HG02678 (cell line): ENCODE results near the gene ZNF592.
A peak's percentile ranks its signal among the peaks of the same experiment; 100 is the strongest.
"Not testable (repeated sequence)": the region's sequence is repeated elsewhere in the genome, so short reads cannot be mapped to it uniquely, and the experiment has no call there.

Experiments
- ATAC-seq: cut with Tn5 transposase; IDR thresholded peaks from one replicate; pipeline ENCODE4 v1.9.1; 2021; ENCODE audit warnings: mild to moderate bottlenecking, moderate library complexity; ENCODE audit not compliant: unreplicated experiment

ZNF592 gene

DNA sequence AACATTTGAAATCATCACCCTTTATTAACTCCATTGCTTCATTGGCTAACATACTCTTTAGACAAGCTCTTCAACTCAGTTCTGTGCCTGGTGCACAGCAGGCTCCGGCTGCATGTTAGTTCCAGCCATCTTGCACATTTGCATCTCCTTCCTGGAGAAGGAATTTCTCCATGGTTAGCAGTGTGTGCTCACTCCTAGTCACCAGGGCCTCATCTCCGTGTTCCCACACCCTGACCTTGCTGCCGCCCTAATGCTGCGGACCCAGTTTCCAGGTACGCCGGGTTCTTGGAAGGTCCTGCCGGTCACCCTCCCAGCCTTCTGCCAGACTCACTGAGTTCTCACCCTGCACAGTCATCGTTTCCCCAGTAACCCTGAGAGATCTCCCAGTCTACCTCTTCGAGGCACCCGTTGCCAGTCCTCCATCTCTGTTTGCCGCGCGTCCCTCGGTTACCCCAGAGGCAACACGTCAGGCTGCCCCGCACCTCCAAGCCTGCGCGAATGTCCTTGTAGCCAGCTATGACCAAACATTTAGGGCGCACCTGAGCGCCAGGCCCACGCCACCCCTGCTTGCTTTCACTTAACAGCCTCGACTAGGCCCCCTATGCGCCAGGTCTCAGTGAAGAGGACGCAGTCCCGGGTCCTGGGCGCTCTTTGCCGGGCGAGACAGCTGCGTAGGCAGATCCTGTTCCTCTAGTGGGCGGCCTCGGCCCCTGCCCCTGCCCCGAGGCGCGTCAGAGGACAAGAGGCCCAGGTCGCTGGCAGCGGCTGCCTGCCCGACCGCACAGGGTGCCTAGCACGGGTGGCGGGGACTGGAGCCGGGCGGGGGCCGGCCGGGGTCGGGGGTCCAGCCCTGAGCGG lies 747 bp upstream of the ZNF592 start:
- peak; percentile 42 for ATAC-seq

DNA sequence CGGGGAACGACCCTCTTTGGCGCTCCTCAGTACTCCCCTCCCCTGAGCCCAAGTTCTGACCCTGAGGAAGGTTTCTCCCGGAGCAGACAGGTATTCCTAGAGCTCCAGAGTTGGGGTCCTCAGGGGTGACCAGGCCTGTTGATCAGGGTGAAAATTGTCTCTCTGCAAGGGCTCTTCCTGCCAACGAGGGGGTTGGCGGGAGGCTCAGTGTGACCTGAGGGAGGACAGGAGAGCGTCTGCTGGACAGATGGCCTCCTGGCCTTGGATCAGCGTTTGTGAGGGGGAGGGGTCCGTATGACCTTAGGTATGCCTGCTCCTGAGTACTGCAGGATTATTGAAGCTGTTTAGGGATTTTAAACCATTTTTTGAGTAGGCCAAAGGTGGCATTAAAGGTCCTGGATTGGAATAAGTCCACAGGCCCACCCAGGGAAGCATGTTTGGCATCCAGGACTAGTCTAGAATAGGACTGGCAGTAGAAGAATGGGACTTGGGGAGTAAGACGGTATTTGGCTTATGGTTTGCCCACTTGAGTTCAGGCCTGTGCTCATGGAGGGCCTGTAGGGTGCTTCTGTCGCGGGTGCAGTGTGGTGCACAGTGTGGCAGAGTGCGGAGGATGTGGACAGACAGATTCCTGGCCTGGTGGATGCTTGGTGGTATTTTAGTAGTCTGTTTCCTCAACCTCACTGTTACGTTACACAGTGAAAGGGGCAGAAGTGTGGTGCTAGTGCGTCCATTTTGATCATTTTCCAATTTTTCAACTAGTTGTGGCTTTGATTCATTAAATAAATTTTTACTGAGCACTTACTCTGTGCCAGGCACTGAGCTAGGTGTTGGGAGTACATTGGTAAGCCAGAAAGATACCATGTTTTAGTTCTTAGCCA lies 959 bp downstream of the ZNF592 start:
- ATAC-seq: no peak

DNA sequence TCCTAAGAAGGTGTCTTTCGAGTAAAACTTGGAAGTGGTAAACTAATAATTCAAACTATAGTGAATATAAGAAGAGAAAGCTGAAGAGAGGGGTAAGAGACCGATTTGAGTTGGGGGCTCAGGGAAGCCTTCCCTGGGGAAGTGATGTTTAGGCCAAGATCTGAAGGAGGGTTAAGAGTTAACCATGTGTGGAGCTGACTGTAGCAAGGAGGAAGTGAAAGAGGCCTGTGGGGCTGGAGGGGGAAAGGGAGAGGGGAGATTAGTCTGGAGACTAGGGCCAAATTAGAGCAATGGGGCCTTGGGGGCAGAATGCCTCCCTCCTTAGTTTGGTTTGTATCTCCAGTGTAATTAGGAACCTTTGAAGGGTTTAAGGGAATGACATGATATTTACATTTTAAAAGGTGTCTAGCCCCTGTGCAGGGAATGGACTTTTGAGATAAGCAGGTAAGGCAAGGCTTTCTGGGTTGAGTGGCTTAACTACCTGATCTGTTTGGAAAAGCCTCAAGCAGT lies 2.2 kb downstream of the ZNF592 start:
- no peak for ATAC-seq

- ATAC-seq: not testable (repeated sequence)
Measured at GRCh38 chr15:84751721-84752120, 3.3 kb downstream of the ZNF592 start.

- no peak for ATAC-seq
Measured at GRCh38 chr15:84752195-84752594, 3.8 kb downstream of the ZNF592 start.

DNA sequence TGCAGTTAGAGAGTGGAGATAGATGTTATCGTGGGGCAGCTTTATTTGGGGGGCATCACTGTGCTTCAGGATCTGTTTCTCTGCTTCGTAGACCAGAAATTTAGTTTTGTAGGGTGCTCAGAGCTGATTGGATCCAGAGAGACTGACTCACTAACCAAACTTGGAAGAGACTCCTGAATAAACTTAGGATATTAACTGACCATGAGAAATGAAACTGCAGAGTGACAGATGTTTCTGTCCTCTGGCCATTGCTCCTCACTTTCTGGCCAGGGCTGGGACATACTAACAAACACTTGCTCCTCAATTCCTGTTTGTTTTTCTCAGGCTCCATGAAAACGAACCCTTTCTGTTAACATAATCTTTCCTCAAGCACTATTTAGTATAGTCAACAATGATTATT lies 4.3 kb downstream of the ZNF592 start:
- ATAC-seq: no peak

- not testable (repeated sequence) for ATAC-seq
Measured at GRCh38 chr15:84754889-84755288, 6.5 kb downstream of the ZNF592 start.

DNA sequence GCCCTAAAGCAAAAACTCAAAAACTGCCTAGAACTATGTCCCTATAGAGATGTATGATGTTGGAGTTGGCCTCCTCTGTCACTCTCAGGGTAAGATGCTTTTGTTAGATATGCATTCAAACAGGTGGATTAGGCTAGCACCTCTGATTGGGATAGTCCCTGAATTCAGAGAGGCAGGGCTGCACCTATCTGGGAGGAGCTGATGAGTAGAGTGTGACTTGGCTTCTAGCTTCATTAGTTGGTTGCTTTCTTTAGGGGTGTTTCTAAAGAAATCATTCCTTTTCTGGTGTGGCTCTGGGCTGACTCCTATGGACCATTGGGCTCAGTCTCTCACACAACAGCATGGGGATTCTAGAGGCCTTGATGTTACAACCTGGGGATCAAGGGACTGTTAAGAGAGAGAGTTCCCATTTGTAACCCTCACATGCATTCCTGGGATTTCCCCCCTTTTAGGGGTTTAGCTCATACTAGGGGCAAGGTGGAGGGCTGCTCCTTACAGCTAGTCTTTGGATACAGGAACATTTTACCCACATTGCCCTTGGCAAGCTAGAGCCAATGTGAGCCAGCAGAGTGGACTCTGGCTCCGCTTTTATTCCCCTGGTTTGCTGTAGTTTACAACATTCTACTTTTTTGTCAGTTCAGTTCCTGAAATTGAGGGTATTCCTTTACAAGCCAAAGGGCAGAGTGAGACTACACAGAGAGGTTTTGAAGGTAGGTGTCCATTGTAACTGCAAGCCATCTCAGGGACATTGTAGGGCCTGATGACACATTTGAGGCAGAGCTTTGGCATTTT lies 7.5 kb downstream of the ZNF592 start:
- ATAC-seq: no peak

DNA sequence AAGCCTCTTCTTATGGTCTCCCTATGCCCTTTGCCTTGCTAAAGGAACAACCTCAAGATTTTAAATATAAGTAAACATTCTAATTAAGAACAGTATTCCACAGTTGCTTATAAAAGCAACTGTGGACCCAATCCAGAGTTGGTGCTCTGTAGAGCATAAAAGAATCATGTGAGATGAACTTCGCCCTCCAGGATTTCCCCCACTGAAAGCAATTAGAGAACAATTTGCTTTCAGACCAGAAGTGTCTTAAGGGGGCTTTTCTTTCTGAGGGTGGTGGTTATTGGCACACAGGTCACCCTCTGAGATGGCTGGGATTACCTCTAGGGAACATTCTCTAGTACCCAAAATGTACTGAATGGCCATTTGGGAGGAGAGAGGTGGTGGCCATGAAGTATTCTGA lies 10.6 kb downstream of the ZNF592 start:
- ATAC-seq: no peak

GRCh38 chr15:84760219-84760618 lies 11.8 kb downstream of the ZNF592 start:
- no peak for ATAC-seq

GRCh38 chr15:84761607-84762131 lies 13.3 kb downstream of the ZNF592 start:
- no peak for ATAC-seq

DNA sequence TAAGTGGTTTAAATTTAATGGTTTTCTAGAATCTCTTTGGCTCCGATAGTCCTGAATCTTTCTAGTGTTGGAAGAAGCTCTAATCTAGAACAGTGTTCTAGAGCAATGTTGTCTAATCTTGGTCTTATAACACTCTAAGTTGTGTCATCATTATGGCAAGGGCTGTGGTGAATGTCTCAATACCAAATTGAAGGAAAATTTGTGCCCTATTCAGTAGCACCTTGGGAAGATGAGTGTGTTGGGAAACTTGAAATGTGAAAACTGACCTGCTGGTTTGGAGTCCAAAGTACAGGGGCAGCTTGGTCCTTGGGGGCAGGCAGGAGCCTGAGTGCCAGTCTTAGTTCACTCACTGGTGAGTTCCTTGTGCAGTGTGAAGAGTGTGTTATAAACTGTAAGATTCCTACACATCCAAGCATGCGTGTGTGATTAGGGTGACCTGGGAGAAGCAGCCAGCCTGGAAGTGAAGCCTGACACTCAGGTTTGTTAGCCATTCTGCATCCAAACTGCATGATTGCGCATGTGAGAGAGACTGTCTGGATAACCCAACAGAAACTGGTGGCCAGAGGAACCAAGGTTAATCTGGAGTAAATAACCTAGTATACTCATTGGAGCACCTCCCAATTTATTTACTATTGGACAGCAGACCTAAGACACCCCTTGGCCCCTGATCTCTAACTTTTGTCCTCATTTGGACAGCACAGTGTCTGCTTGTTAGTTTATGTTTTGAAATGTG lies 14.6 kb downstream of the ZNF592 start:
- no peak for ATAC-seq

- no peak for ATAC-seq
Measured at GRCh38 chr15:84764585-84764984, 16.2 kb downstream of the ZNF592 start.

- ATAC-seq: no peak
Measured at GRCh38 chr15:84764989-84765388, 16.6 kb downstream of the ZNF592 start.

DNA sequence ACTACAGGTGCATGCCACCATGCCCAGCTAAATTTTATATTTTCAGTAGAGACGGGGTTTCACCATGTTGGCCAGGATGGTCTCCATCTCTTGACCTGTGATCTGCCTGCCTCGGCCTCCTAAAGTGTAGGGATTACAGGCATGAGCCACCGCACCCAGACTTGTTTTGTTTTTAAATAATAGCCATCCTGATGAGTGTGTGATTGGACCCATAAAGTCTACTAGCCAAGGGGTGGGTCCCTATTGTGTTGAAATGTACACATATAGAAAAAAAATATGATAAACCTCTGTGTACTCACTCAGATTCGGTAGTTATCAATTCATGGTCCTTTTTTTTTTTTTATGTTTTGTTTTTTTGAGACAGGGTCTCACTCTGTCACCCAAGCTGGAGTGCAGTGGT lies 17.3 kb downstream of the ZNF592 start:
- no peak for ATAC-seq

DNA sequence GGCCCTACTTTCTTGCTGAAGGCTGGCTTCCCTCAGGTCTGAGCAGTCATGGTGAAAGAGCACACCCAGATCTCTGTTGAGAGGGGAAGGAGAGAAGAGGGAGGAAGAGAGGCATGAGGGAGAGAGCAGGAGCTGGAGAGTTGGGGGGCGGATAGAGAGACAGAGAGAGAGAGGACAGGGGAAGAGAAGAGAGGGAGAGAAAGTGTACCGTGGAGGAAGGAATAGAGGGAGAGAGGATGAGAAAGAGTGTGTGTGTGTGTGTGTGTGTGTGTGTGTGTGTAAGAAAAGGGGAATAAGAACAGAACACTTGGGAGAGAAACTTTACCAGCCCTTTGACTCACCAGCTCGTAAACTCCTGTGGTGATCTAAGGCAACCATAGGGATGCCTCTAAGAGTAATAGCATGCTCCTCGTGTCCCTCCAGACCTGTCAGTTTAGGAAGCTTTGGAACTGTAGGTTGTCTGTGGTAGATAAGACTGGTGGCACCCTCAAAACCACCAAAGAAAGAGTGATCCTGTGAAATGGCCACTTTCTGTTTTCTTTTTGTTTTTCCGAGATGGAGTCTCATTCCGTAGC lies 18.2 kb downstream of the ZNF592 start:
- ATAC-seq: no peak

GRCh38 chr15:84772031-84772430 lies 23.6 kb downstream of the ZNF592 start:
- no peak for ATAC-seq

DNA sequence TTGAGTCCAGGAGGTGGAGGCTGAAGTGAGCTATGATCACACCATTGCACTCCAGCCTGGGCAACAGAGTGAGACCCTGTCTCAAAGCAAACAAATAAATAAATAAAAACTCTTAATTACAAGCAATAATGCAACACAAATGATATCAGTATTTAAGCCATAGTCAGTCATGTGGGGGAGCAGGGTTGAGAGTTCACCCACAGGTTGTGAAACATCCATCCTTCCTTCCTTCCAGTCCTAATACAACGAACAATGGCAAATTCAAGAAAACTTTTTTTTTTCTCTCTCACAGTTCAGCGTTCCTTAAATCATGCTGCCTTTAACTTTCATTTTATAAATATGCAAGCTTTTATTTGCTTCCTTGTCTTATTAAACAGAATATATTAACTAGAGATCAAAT lies 24.1 kb downstream of the ZNF592 start:
- no peak for ATAC-seq

DNA sequence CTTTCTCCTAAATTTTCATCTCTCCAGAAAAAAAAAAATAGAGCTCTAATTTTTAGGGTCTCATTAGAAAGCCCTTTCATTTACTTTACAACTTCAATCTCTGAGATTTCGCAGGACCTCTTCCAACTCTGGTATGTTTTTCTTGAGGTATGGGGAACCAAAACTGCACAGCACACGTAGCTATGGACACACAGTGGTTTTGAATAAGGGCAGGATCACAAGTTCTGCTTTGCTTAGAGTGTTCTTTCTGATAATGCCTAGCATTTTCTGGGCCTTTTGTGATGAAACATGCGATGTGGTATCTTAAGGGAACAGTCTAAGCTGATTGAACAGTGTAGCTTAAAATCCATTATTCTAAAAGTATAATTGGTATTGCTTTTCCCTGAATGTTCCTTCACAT lies 25.3 kb downstream of the ZNF592 start:
- ATAC-seq: no peak
